Measurements from ENCODE around the gene ADAM12. TPM values are rescaled to one million over a fixed set of nuclear protein-coding genes. Genes with fewer than 3 reads are reported as not detected.
"Not testable (repeated sequence)": the region's sequence is repeated elsewhere in the genome, so short reads cannot be mapped to it uniquely, and the experiment has no call there.

ADAM12 gene
- total RNA-seq, 2 donors from 2014 or later: 0.46 TPM; not detected in 1

- H3K36me3 Mint-ChIP-seq (ENCODE audit: low read depth): no peaks in the 10 kb centered on the region
- no peak overlapping the region for H3K27ac Mint-ChIP-seq
- no peak for TF ChIP-seq CTCF (conservative IDR thresholded peaks at IDR 0.05)
- no peak for DNase-seq
- no peaks in the 10 kb centered on the region for H3K9me3 Mint-ChIP-seq
- H3K27me3 Mint-ChIP-seq (ENCODE audit: insufficient read depth): peaks cover 3% of the 10 kb centered on the region
- Histone ChIP-seq H3K9me3 (ENCODE audit: control insufficient read depth, low read length) (no peaks in the 10 kb centered on the region), H3K9ac (ENCODE audit: extremely low read depth, low read length, poor library complexity, severe bottlenecking) (no peak overlapping the region), H3K4me1 (ENCODE audit: control insufficient read depth, insufficient read depth, low read length) (no peaks in the 10 kb centered on the region), H3K27me3 (ENCODE audit: control insufficient read depth, insufficient read depth, low read length, poor library complexity, severe bottlenecking) (no peaks in the 10 kb centered on the region), H3K36me3 (ENCODE audit: control insufficient read depth, insufficient read depth, low read length) (no peaks in the 10 kb centered on the region), H3K4me3 (ENCODE audit: low read length) (no peak overlapping the region), H3K27ac (ENCODE audit: low read depth, low read length) (no peak overlapping the region)
- peaks cover 35% of the 10 kb centered on the region for H3K4me1 Mint-ChIP-seq
- WGBS, 2 experiments (ENCODE audit: insufficient coverage in 1 of 2, insufficient read length in 1 of 2): 91 to 94% methylated on average over 7 of the region's 7 CpGs
- H3K4me3 Mint-ChIP-seq: no peak overlapping the region
Measured at GRCh38 chr10:125979976-125980375, 408.3 kb downstream of the ADAM12 start.

- Histone ChIP-seq H3K9ac (ENCODE audit: extremely low read depth, low read length, poor library complexity, severe bottlenecking) (no peak overlapping the region), H3K27me3 (ENCODE audit: control insufficient read depth, insufficient read depth, low read length, poor library complexity, severe bottlenecking) (no peaks in the 10 kb centered on the region), H3K4me3 (ENCODE audit: low read length) (no peak overlapping the region), H3K36me3 (ENCODE audit: control insufficient read depth, insufficient read depth, low read length) (no peaks in the 10 kb centered on the region), H3K27ac (ENCODE audit: low read depth, low read length) (no peak overlapping the region), H3K4me1 (ENCODE audit: control insufficient read depth, insufficient read depth, low read length) (no peaks in the 10 kb centered on the region), H3K9me3 (ENCODE audit: control insufficient read depth, low read length) (no peaks in the 10 kb centered on the region)
- peak; percentile 69 for DNase-seq
- Mint-ChIP-seq H3K4me1 (peaks cover 21% of the 10 kb centered on the region), H3K9me3 (no peaks in the 10 kb centered on the region), H3K27me3 (ENCODE audit: insufficient read depth) (no peaks in the 10 kb centered on the region), H3K36me3 (ENCODE audit: low read depth) (no peaks in the 10 kb centered on the region), H3K4me3 (no peak overlapping the region), H3K27ac (no peak overlapping the region)
- 91 to 92% methylated on average over 4 to 6 of the region's 6 CpGs for WGBS, 2 experiments (ENCODE audit: insufficient coverage in 1 of 2, insufficient read length in 1 of 2)
- TF ChIP-seq CTCF (conservative IDR thresholded peaks at IDR 0.05): peak; percentile 66
Measured at GRCh38 chr10:125976960-125977605, 411.2 kb downstream of the ADAM12 start.

GRCh38 chr10:125970077-125970630 lies 418.1 kb downstream of the ADAM12 start:
- H3K4me3 ChIP-seq (ENCODE audit: low read length); H3K36me3 ChIP-seq (ENCODE audit: control insufficient read depth, insufficient read depth, low read length); DNase-seq; H3K36me3 Mint-ChIP-seq (ENCODE audit: low read depth); H3K4me1 Mint-ChIP-seq; H3K27me3 ChIP-seq (ENCODE audit: control insufficient read depth, insufficient read depth, low read length, poor library complexity, severe bottlenecking); H3K4me1 ChIP-seq (ENCODE audit: control insufficient read depth, insufficient read depth, low read length); H3K27ac ChIP-seq (ENCODE audit: low read depth, low read length); H3K9ac ChIP-seq (ENCODE audit: extremely low read depth, low read length, poor library complexity, severe bottlenecking); H3K27me3 Mint-ChIP-seq (ENCODE audit: insufficient read depth); H3K27ac Mint-ChIP-seq; H3K4me3 Mint-ChIP-seq; H3K9me3 ChIP-seq (ENCODE audit: control insufficient read depth, low read length): not testable (repeated sequence)
- peaks cover 14% of the 10 kb centered on the region for H3K9me3 Mint-ChIP-seq
- 90 to 93% methylated on average over 10 to 32 of the region's 36 CpGs for WGBS, 2 experiments (ENCODE audit: insufficient coverage in 1 of 2, insufficient read length in 1 of 2)

All from endodermal cell (in vitro differentiated cells).